GM04504 (cell line): ENCODE results near the gene ALG11.

Experiments
- DNase-seq: peaks from one replicate; pipeline ENCODE4 v3.0.0-alpha.2; 2012; ENCODE audit warnings: low read depth

Gene ALG11

GRCh38 chr13:51997186-51997585 lies 15.0 kb upstream of the ALG11 start:
- DNase-seq, result no peak

- DNase-seq, result no peak
Observed at GRCh38 chr13:51997641-51998330, 14.4 kb upstream of the ALG11 start.

DNA sequence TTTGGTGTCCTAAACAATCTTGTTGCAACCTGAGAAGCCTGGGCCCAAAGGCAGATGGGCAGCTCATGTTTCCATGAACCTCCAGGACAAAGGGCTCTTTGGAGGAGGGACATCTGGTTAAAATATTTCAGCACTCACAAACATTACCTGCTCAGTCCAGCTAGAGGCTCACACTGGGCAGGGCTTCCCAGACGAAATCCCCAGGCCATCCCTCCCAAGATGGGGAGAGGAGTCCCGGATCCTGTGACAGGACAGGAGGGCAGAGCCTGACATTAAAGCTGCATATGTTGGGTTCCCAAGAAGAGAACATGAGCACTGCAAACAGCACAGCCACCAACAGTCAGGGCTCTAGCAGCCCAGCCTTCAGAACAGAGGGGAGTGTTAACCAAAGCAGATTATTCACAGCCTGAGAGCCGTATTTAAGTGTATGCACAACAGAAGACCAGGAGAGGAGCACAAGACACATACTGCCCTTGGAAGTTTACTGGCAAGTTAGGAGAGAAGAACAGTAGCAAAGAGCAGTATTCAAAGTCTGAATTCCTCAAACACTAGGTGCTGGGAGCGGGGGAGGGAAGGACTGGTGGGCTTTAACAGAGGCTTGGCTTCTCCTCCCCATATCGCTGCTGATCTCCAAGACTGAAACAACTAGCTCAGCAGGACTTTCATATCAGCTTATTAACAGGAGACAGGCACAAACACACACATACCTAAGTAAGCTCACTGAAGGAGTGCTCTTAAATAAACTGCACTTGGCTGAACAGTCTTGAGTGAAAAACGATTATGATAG lies 13.3 kb upstream of the ALG11 start:
- DNase-seq, result no peak

DNA sequence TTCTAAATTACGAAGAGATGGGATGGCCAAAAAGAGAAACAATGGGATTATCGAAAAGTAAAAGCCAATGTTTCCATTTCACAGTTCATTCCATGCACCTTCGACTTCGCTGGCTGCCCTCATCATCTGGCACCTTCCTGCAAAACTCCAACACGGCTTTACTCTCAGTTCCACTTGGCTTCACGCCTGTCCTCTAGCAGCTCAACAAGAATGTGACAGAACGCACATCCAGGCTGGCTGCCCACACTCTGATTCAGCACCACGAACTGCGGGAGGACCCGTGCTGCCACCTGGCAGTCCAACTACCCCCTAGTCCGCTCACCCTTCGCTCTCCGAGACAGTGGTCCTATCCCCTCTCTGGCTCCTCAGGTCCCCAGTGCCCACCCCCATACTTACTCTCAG lies 12.7 kb upstream of the ALG11 start:
- no peak for DNase-seq

DNA sequence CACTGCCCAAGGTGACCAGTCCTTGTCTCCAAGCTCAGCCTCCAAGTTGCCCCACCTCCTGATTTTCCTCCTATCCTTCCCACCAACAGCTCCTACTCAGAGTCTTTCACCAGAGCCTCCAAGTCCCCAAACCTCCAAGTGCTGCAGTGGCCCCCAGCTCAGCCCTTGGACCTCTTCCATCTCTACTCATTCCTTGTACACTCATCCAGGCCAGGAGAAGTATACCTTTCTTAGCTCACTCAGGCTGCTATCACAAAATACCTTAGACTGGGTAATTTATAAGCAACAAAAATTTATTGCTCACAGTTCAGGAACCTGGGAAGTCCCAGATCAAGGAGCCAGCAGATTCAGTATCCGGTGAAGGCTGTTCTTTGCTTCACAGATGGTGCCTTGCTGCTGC lies 12.3 kb upstream of the ALG11 start:
- DNase-seq, result no peak

GRCh38 chr13:52001120-52001731 lies 11.0 kb upstream of the ALG11 start:
- no peak for DNase-seq

- no peak for DNase-seq
Observed at GRCh38 chr13:52002361-52002760, 9.8 kb upstream of the ALG11 start.

GRCh38 chr13:52003541-52003940 lies 8.7 kb upstream of the ALG11 start:
- DNase-seq, result no peak

GRCh38 chr13:52004511-52005170 lies 7.6 kb upstream of the ALG11 start:
- DNase-seq, result no peak

DNA sequence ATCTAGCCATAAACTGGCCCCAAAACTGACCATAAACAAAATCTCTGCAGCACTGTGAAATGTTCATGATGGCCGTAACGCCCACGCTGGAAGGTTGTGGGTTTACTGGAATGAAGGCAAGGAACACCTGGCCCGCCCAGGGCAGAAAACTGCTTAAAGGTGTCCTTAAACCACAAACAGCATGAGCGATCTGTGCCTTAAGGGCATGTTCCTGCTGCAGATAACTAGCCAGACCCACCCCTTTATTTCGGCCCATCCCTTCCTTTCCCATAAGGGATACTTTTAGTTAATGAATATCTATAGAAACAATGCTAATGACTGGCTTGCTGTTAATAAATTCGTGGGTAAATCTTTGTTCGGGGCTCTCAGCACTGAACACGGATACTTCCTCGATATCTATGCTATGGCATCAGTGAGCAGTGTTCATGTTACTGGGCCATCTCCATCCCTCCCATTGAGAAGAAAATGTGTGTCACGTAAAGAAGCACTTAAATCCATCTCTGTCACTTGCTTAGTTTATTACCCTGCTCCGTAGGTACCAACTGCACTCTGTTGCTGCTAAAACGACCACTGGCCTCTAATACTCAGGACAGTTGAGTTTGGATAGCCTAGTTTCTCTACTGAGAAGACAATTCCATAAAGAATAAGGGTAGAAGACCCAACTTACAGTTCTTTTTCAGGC lies 6.2 kb upstream of the ALG11 start:
- DNase-seq, result no peak

GRCh38 chr13:52006523-52007245 lies 5.5 kb upstream of the ALG11 start:
- no peak for DNase-seq

DNA sequence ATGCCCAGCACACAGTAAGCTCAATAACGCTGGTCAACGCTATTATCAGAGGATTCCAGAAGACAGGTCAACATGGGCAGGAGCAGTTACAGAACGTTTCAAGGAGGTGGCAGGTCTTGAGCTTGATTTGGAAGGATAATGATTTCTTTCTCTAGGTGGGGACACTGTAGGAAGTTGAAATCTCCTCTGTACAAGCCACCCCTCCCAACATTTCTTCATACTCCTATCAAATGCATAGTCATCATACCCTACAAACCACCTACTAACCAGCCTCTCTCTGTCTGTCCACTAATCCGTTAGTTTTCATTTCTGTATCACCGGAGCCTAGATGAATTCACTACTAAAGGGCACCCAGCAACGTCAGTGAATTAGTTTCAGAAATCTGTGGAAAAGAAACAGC lies 2.3 kb upstream of the ALG11 start:
- DNase-seq, result no peak

GRCh38 chr13:52010890-52011631 lies 1.1 kb upstream of the ALG11 start, which contains the start of gene ATP7B:
Gene ATP7B, minus strand, starts transcription at chr13:52011450. Its CDS starts 113 bp downstream, at chr13:52011337.
- no peak for DNase-seq

- no peak for DNase-seq
Observed at GRCh38 chr13:52012512-52012836, 276 bp downstream of the ALG11 start.

DNA sequence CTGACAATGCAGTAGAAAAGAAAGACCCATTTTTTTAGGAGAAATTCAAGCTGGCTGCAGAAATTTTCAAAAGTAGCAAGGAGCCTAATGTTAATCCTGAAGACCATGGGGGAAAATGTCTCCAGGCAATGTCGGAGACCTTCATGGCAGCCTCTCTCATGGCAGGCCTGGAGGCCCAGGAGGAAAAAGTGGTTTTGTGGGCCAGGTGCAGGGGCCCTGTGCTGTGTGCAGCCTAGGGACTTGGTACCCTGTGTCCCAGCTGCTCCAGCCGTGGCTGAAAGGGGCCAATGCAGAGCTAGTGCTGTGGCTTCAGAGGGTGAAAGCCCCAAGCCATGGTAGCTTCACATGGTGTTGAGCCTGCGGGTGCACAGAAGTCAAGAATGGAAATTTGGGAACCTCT lies 4.1 kb downstream of the ALG11 start:
- no peak for DNase-seq

DNA sequence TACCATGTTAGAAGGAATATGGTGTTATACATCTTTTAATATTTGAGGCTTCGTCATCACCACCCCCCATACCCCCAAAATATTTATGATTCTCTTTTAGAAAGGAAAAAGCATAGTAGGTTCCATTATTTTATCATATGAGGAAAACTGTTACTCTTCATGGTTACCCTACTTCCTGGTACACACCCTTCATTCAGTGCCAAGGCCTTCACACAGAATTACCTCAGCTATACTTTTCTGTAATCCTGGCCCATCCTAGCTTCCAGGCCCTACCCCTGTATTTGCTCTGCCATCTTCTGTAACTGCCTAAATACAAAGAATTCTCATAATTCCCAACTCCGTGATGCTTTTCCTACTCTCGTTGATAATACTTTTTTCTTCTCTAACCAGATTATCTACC lies 8.0 kb downstream of the ALG11 start:
- no peak for DNase-seq

DNA sequence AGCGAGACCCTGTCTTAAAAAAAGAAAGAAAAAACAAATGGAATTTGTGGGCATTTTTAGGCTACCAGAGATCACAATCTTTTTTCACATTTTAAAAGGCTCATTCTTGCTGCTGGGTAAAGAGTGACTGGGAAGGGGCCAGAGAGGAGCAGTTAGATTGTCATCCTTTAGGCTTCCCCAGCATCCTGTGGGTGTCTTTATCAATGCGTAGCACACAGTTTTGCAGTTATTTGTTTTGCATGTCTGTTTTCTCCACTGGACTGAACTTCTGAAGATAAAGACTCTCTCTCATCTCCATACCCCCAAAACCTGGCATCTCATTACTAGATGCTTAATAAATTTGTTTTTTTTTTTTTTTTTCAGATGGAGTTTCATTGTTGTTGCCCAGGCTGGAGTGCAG lies 10.2 kb downstream of the ALG11 start:
- DNase-seq, result no peak

- DNase-seq, result no peak
Observed at GRCh38 chr13:52024481-52024880, 12.3 kb downstream of the ALG11 start, which contains the start of gene UTP14C. Gene UTP14C, plus strand, starts transcription at chr13:52024691. Its CDS starts 4,114 bp downstream, at chr13:52028805.

DNA sequence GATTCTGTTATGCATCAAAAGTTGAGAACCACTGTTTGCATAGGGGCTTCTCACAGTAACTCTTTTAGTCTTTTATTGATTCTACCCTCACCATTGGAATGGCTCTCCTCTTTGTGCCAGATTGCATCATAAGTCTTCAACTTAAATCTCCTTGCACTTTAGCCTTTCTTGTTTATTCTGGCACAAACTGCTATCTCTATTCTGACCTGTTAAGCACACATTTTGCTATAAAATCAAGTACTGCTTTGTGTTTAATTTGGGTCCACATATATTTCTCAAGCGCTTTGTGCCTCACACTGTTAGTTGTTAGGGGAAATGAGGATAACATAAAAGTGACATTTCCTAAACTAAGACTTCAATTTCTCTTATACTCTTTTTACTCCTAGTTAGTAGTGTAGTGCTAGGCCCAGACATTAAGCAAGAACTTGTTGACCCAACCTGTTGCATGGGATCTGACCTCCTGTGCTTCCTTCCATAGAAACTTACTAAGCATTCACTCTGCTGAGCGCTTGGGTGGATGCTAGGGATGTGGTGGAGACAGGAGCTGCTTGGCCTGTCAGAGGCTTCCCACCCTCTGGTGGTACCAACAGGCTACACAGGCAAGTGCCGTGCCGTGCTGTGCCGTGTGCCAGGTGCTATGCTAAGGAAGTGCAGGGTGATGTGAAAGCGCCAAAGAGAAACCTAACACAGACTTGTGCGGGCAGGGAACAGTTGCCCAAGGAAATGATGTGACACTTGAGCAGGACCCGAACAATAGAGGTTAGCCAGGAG lies 13.5 kb downstream of the ALG11 start:
- no peak for DNase-seq

GRCh38 chr13:52026246-52026626 lies 14.0 kb downstream of the ALG11 start:
- no peak for DNase-seq
